GM19099 (cell line): ENCODE data around the gene HSPE1.

Source experiments
- POLR2A ChIP-seq: IDR thresholded peaks from 3 replicates; pipeline ENCODE4 v1.6.1; 2011; ENCODE audit warnings: low read depth; ENCODE audit not compliant: insufficient read length; ENCODE audit errors: extremely low read depth

HSPE1 gene

GRCh38 chr2:197516393-197516761 is 16.2 kb downstream of the HSPE1 start:
- no peak for TF ChIP-seq POLR2A

- no peak for TF ChIP-seq POLR2A
Observed at GRCh38 chr2:197517150-197517549, 17.0 kb downstream of the HSPE1 start.

GRCh38 chr2:197538412-197538811 is 38.2 kb downstream of the HSPE1 start:
- no peak for TF ChIP-seq POLR2A

GRCh38 chr2:197539734-197540133 is 39.6 kb downstream of the HSPE1 start:
- TF ChIP-seq POLR2A: no peak

GRCh38 chr2:197543206-197543605 is 43.0 kb downstream of the HSPE1 start:
- no peak for TF ChIP-seq POLR2A

GRCh38 chr2:197547163-197547900 is 47.2 kb downstream of the HSPE1 start:
- TF ChIP-seq POLR2A: no peak

- no peak for TF ChIP-seq POLR2A
Observed at GRCh38 chr2:197548582-197548981, 48.4 kb downstream of the HSPE1 start.
